ENCODE data around the gene GNG3.

GRCh38 chr11:62732830-62733229 is 25.4 kb downstream of the GNG3 start:
- TF ChIP-seq FOXM1 (IDR thresholded peaks at IDR 0.05; ENCODE audit: borderline replicate concordance): no peak
- no peak for TF ChIP-seq HDGF (IDR thresholded peaks at IDR 0.05; ENCODE audit: borderline replicate concordance)
- no peak for TF ChIP-seq FOXA1 (IDR thresholded peaks at IDR 0.05)
- TF ChIP-seq BHLHE40 (IDR thresholded peaks at IDR 0.05; ENCODE audit: borderline replicate concordance): no peak
- no peak for TF ChIP-seq SP1 (IDR thresholded peaks at IDR 0.05)
- no peak for TF ChIP-seq ELF4 (IDR thresholded peaks at IDR 0.05)
- no peak for TF ChIP-seq L3MBTL2 (conservative IDR thresholded peaks at IDR 0.05)
- no peak for TF ChIP-seq PKNOX1 (IDR thresholded peaks at IDR 0.05)
- no peak for TF ChIP-seq FOXK2 (IDR thresholded peaks at IDR 0.05)
- TF ChIP-seq ARNT (IDR thresholded peaks at IDR 0.05): no peak
- TF ChIP-seq NFRKB (IDR thresholded peaks at IDR 0.05): no peak
- TF ChIP-seq LEF1 (IDR thresholded peaks at IDR 0.05; ENCODE audit: borderline replicate concordance): no peak

Measured in HEK293T (cell line).